ENCODE measurements around the gene PDZD11. TPM values are rescaled to one million over a fixed set of nuclear protein-coding genes. Genes with fewer than 3 reads are reported as not detected.

The PDZD11 gene
- 10 to 100 TPM; 18.6 to 20.8 TPM for total RNA-seq

GRCh38 chrX:70289793-70290770 is at the start of gene PDZD11, which contains the start of gene KIF4A:
PDZD11 (minus strand) TSS chrX:70289927; CDS start chrX:70289341, 586 bp downstream.
KIF4A (plus strand) TSS chrX:70290104; CDS start chrX:70290459, 355 bp downstream.
- no peaks in the 10 kb centered on the region for H3K27me3 Mint-ChIP-seq
- intact Hi-C loops (cut with micrococcal nuclease): no loop called here
- peaks cover 9% of the 10 kb centered on the region for H3K4me1 Mint-ChIP-seq (ENCODE audit: low read depth)
- ChIA-PET CTCF (interaction anchor here (1.1 to 1.4 kb wide), 2 partner anchors 144 to 155 kb away, joined by 3 read pairs; no protein-coding TSS in a partner anchor), POLR2A (interaction anchor here (0.9 to 1.4 kb wide), 2 partner anchors 144 to 156 kb away, joined by 3 read pairs; partner anchors contain the start of gene IGBP1)
- peak within 1 kb of the TSS; percentile 85 for H3K27ac Mint-ChIP-seq
- peak; percentile 99 for ATAC-seq
- H3K36me3 Mint-ChIP-seq (ENCODE audit: low read depth): peaks cover 7% of the 10 kb centered on the region
- no peaks in the 10 kb centered on the region for H3K9me3 Mint-ChIP-seq
- peak; percentile 85 for DNase-seq
- H3K4me3 Mint-ChIP-seq: peak within 1 kb of the TSS; percentile 90
- TF ChIP-seq, protein P1, sequence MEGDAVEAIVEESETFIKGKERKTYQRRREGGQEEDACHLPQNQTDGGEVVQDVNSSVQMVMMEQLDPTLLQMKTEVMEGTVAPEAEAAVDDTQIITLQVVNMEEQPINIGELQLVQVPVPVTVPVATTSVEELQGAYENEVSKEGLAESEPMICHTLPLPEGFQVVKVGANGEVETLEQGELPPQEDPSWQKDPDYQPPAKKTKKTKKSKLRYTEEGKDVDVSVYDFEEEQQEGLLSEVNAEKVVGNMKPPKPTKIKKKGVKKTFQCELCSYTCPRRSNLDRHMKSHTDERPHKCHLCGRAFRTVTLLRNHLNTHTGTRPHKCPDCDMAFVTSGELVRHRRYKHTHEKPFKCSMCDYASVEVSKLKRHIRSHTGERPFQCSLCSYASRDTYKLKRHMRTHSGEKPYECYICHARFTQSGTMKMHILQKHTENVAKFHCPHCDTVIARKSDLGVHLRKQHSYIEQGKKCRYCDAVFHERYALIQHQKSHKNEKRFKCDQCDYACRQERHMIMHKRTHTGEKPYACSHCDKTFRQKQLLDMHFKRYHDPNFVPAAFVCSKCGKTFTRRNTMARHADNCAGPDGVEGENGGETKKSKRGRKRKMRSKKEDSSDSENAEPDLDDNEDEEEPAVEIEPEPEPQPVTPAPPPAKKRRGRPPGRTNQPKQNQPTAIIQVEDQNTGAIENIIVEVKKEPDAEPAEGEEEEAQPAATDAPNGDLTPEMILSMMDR (IDR thresholded peaks at IDR 0.05): no peak

GRCh38 chrX:70338290-70338689 is 48.6 kb upstream of the PDZD11 start:
- TF ChIP-seq, protein P1 (IDR thresholded peaks at IDR 0.05): no peak
- H3K9me3 Mint-ChIP-seq: no peaks in the 10 kb centered on the region
- H3K27ac Mint-ChIP-seq: no peak overlapping the region
- H3K36me3 Mint-ChIP-seq (ENCODE audit: low read depth): peaks cover 5% of the 10 kb centered on the region
- no peak for ATAC-seq
- H3K4me3 Mint-ChIP-seq: no peak overlapping the region
- no peak for DNase-seq
- H3K27me3 Mint-ChIP-seq: no peaks in the 10 kb centered on the region
- POLR2A ChIA-PET: no interaction called here
- CTCF ChIA-PET: no interaction called here
- intact Hi-C loops (cut with micrococcal nuclease): no loop called here
- peaks cover 7% of the 10 kb centered on the region for H3K4me1 Mint-ChIP-seq (ENCODE audit: low read depth)

GRCh38 chrX:70336767-70337166 is 47.0 kb upstream of the PDZD11 start:
- ChIA-PET CTCF (no interaction called here), POLR2A (no interaction called here)
- Mint-ChIP-seq H3K9me3 (no peaks in the 10 kb centered on the region), H3K27me3 (no peaks in the 10 kb centered on the region), H3K36me3 (ENCODE audit: low read depth) (no peaks in the 10 kb centered on the region), H3K4me3 (no peak overlapping the region), H3K27ac (no peak overlapping the region), H3K4me1 (ENCODE audit: low read depth) (peaks cover 7% of the 10 kb centered on the region)
- DNase-seq: peak; percentile 4
- intact Hi-C loops (cut with micrococcal nuclease): no loop called here
- peak; percentile 83 for ATAC-seq
- TF ChIP-seq, protein P1 (IDR thresholded peaks at IDR 0.05): no peak

- Mint-ChIP-seq H3K36me3 (ENCODE audit: low read depth) (peaks cover 5% of the 10 kb centered on the region), H3K27ac (no peak overlapping the region), H3K9me3 (no peaks in the 10 kb centered on the region), H3K27me3 (no peaks in the 10 kb centered on the region), H3K4me1 (ENCODE audit: low read depth) (peaks cover 7% of the 10 kb centered on the region), H3K4me3 (no peak overlapping the region)
- TF ChIP-seq, protein P1 (IDR thresholded peaks at IDR 0.05): no peak
- intact Hi-C loops (cut with micrococcal nuclease): no loop called here
- ChIA-PET POLR2A (no interaction called here), CTCF (no interaction called here)
- no peak for DNase-seq
- ATAC-seq: no peak
Observed at GRCh38 chrX:70332600-70332999, 42.9 kb upstream of the PDZD11 start.

DNA sequence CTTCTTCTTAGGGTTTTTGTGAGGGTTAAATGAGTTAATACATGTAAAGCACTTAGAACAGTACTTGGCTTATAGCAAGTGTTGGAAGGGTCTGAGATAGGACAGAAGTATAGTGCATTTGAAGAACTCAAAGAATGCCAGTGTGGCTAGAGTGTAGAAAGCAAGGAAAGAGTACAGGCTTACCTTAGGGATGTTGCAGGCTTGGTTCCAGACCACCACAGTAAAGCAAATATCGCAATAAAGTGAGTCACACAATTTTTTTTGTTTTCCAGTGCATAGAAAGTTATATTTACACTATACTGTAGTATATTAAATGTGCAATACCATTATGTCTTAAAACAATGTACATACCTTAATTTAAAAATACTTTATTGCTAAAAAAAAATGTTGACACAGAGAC is 41.4 kb upstream of the PDZD11 start:
- no peak overlapping the region for H3K27ac Mint-ChIP-seq
- no peak for ATAC-seq
- H3K4me1 Mint-ChIP-seq (ENCODE audit: low read depth): no peaks in the 10 kb centered on the region
- ChIA-PET POLR2A (no interaction called here), CTCF (no interaction called here)
- intact Hi-C loops (cut with micrococcal nuclease): no loop called here
- no peak for DNase-seq
- no peaks in the 10 kb centered on the region for H3K27me3 Mint-ChIP-seq
- no peak overlapping the region for H3K4me3 Mint-ChIP-seq
- no peaks in the 10 kb centered on the region for H3K9me3 Mint-ChIP-seq
- H3K36me3 Mint-ChIP-seq (ENCODE audit: low read depth): peaks cover 5% of the 10 kb centered on the region
- TF ChIP-seq, protein P1 (IDR thresholded peaks at IDR 0.05): no peak

Measured in activated CD8-positive, alpha-beta T cell treated with anti-CD3 and anti-CD28 coated beads for 36 hours (primary cell).